Uterus (tissue), 2 donors: ENCODE measurements around the gene CDC34.

ENCODE experiments used
- CTCF ChIP-seq, 4 experiments: fragments of 200-600 bp in 2 of 4; fragments of 450-650 bp in 2 of 4; sonication (generic) in 2 of 4; IDR thresholded peaks; one replicate each; pipeline ENCODE4 v1.5.1; 2016 to 2019; ENCODE audit warnings: antibody characterized with exemption in 4 of 4, mild to moderate bottlenecking in 2 of 4, moderate library complexity in 1 of 4
- POLR2A ChIP-seq, 2 donors: fragments of 450-650 bp; IDR thresholded peaks; one replicate each; pipeline ENCODE4 v1.6.1; 2016; ENCODE audit warnings: antibody characterized with exemption in 2 of 2, mild to moderate bottlenecking in 1 of 2, moderate library complexity in 1 of 2

DNA sequence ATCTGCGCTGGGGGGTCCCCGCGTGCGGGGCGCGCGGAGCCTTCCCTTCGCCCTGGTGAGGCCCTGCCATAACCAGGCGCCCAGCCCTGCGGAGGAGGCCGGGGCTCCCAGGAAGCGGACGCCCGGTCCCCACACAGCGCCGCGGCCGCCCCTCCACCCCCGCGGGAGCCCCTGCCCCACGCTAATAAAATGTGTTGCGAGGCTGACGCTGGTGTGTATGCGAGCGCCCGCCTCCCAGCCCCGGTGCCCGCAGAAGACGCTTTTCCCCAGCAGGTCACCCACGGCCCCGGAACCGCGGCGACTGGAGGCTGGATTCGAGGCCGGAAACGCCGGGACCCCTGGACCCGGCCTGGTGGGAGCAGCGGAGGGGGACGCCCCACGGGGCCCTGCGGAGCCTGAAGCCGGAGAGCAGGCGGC lies 12.1 kb upstream of the CDC34 start:
- no peak for TF ChIP-seq CTCF (IDR thresholded peaks at IDR 0.05)
- no peak for TF ChIP-seq POLR2A (IDR thresholded peaks at IDR 0.05)
